ENCODE results near the gene LSM6.
A peak's percentile ranks its signal among the peaks of the same experiment; 100 is the strongest.

LSM6 gene

DNA sequence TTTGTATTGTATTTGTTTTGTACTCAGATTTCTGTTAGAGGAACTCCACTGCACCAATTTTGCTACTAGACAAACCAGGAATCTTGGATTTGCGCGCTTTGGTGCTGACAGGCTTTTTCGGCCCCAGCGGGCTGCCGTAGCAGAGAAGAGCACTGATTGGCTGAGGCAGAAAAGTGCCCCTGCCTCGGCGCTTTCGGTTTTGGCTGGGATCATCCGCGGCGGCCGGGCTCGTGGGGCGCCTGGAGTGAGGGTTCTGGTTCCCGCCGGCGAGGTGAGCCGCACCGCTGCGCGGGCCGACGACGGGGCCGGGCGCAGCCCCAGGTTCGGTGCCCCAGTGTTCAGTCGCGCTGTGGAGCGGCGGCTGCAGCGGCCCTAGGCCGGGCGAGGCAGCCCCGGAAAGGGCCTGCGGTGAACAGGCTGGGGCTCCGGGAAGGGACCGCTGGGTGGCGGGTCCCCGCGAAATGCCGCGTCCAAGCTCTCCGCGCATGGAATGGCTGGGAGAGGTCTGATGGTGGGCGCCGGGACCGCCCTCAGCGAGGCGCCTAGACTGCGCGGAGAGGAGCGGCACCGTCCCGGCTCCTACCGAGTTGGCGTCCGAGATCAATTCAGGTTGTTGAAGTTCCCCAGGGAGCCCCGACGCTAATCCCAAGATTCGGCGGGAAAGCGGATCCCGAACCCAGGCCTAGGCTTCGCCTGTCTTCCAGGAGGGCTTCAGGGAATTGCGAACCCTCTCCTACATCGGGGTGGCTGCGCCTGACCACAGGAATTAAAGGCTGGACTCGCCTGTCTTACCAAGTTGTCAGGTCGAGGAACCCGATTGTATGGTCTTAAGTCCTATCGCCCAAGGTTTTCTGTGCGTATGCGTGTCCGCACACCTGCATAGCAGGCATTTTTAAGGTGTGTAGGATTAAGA is at the start of gene LSM6:
TSS of gene LSM6 (plus strand) at position 178 of the 913 bp plus-strand sequence. CDS start 7,204 bp downstream, outside the sequence.
- peak; percentile 82 for DNase-seq (ENCODE audit: low read depth)

DNA sequence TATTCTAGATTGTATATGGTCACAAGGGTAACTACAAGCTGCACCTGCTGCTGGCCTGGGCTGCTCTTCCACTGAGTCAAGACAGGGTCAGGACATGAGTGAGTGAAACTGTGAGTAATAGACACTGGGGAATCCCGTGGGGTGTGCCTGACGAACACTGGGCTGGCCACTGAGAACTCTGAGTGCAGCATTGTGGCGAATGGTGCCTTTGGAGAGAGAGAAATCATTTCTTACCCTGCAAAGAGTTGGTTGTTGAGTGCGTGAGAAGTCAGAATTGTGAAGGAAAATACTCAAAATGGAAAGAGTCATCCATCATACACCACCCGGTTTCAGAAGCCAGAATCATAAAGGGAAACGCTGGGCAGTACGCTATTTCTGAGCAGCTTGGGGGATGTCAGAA is 43.1 kb upstream of the LSM6 start:
- no peak for DNase-seq (ENCODE audit: low read depth)

DNA sequence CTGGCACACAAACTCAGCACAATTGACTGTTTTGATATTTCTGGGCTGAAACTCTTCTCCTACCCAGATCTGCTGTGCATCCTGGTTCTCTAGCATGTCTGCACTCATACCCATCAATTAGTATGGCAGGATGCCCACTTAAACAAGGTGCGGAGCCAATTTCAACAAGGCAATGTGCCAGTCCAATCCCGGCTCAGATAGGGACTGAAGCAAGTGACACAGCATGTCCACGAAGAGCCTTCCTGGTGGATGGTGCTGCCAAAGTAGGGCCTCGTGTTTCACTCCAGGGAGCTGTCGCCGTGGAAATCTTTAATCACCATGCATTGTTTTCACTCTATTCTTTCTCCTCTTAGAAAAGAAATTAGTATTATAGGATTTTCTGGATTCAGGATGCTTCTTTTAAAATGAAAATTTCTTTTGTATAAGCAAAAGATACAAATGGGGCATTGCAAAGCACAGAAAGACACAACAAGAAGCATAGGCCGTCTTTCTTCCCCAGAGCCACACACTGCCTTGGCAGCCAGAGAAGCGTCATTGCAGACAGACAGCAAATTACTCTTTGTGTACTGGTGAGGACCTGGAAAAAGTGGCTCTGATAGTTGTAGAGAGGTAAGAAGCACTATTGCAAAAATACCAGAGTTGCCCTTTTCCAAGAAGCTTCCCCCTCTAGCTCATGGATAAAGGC is 40.6 kb upstream of the LSM6 start:
- peak; percentile 68 for DNase-seq (ENCODE audit: low read depth)

DNA sequence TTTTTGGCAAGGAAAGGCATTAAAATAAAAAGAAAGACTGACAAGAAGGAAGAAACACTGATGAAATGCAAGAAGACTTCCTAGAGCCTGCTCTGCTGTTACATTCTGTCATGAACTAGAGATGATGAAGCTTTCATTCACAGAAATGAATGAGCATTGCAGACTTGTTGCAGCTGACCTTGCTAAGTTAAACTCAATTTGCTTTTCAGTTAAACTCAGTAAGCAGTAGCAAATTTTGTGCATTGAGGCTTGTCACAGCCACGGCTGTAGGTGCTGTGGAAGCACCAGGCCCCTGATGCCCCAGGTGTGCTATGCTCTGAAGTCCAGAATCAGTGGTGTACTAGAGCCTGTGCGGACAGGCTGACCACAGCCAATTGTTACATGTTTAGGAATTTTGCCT is 39.6 kb upstream of the LSM6 start:
- no peak for DNase-seq (ENCODE audit: low read depth)

DNA sequence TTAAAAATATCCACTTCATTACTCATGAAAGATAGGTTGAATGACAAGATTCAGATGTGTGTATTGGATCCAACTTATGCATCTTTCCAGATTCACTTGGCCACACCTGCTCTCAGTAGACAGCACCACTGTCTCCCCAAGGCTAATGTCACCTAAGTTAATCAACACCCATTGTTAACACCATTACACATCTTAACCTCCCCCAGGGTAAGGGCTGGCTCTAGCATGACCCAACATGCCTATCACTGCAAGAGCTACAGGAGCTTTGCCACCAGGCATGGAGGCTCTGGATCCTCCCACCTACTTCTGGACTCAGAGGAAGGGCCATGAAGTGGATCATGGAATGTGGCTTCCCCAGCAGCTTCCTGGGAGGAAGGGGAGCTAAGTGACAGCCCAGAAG is 32.8 kb upstream of the LSM6 start:
- DNase-seq (ENCODE audit: low read depth), result no peak

DNA sequence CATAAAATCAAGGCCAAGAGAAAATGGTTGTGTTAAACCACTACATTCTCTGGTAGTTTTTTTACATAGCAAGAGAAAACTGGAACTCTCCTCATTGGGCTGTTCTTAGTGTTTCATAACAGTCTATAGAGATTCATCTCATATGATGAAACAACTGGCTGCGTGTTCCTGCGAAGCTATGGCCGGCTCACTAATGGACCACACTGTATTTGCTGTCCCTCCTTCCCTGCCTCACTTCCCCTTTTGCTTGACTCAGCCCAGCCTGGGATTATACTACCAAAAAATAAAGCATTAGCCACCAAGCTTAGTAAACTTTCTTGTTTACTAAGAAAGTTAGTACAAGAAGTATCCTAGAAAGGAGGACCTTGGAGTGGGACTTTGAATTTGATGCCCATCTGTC is 31.6 kb upstream of the LSM6 start:
- DNase-seq (ENCODE audit: low read depth), result no peak

DNA sequence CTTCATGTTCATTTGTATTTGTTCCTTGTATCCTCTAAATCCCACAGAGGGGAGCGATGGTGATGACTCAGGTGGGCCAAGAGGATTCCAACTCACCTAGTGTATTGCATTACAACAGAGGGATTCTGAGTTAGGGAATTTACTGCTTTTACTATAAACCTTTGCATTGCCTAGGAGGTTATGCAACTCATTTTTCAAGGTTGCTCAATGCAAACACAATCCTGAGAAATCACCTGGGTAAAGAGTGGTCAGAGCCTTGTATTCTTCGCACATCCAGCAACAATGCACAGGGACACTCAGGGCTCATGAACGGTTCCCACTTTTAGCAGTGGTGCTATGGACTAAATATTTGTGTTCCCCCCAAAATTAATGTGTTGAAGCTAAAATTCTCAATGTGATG is 28.6 kb upstream of the LSM6 start:
- no peak for DNase-seq (ENCODE audit: low read depth)

DNA sequence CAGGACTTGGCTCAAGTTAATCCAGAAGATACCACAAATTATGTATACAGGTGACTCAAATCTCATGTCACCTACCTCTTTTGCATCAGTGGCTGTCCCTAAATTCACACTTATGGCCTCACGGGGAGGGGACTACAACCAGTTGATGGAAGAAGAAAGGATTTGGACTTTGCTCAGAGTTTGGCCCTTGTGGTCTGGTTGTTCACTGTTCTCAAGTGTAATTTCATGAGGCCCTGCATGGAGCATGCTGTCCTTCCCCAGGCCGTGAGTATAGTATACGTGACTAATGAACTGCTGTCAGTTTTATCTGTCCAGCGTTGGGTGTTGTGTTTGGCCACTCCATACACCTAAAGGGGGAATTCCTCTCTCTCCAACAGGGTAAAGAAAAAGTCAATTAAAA is 27.5 kb upstream of the LSM6 start:
- no peak for DNase-seq (ENCODE audit: low read depth)

DNA sequence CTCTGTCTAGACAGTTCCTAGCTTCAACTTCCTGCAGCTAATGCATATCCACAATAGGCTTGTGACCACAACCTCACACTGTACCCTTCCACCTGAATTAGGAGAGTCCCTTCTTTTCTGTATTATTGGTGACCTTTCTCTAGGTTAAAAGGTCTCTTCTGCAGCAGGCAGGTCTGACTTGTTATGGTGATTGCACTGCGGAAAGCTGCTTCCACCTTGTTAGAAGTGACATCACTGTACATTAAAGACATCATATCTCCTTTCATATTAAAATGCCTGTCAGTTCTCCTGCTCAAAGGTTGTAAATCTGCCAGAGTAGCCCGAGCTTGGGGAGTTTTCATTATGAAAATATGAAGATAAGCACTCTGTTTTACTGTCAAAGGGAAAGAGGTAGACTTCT is 21.5 kb upstream of the LSM6 start:
- no peak for DNase-seq (ENCODE audit: low read depth)

DNA sequence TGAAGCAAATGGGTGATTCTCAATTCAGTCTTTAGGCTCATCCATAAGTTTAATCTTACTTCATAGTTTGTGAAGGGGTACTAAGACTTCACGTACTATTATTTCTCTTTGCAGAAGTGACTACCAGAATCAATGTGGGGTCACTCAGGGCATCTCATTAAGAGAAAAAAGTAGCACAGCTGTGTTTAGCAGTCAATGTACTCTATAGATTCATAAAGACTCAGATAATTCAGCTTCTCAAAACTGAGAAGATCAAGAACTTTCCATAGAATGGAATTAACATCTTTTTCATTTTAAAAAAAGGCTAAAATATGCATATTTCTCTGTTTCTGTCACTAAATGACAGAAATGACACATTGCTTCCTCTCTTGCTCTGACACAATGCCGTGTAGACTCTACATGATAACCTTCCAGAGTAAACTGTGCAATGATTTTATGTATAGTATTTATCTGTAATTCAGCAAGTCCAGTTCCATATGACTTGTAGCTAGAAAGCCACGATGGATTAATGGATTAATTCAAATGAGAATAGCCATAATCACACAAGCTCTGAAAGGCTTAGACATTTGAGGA is 20.3 kb upstream of the LSM6 start:
- no peak for DNase-seq (ENCODE audit: low read depth)

DNA sequence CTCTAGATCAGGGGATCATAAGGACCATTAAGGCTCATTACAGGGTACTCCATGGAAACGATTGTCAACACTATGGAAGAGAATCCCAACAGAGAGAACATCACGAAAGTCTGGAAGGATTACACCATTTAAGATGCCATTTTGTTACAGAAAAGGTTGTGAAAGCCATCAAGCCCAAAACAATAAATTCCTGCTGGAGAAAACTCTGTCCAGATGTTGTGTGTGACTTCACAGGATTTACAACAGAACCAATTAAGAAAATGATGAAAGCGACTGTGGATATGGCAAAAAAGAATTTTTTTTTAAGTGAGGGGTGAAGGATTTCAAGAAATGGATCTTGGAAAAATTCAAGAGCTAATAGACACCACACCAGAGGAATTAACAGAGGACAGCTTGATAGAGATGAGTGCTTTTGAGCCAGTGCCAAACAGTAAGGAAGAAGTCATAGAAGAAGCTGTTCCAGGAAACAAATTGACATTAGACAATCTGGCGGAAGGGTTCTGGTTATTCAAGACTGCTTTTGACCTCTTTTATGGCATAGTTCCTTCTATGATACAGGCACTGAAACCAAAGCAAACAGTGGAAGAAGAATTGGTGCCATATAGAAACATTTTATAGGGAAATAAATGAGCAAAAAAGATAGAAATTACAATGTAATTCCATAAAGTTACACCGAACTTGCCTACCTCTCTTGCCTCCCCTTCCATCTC is 17.3 kb upstream of the LSM6 start:
- DNase-seq (ENCODE audit: low read depth), result peak; percentile 50

DNA sequence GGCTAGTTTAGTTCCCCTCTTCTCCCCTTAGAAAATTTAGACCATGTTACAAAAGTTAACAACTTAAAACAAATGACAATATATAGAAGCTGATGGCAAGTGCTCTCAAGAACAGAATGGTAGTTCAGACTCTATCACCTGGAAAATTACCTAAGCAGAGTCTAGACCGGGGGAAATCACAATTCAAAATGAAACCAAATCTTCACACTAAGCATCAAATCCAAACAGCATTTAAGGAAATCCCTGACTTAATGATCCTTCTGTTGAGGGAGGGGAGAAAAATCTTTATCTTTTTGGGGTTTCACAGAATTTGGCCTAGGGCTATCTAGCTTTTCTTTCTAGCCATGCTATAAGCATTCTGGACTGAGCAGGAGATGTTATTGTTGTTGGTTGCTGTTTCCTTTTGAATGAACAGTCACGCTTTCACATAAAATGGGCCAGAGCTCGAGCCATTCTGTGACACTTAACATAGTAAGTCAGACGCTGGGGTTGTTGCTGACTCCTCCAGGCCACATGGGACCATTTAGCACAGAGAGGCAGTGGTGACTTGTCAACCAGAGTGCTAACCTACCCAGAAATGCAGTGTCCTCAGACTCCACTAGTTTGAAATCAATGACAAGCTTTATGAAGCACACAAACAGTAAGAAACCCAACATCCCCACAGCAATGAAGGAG is 16.0 kb upstream of the LSM6 start:
- no peak for DNase-seq (ENCODE audit: low read depth)

DNA sequence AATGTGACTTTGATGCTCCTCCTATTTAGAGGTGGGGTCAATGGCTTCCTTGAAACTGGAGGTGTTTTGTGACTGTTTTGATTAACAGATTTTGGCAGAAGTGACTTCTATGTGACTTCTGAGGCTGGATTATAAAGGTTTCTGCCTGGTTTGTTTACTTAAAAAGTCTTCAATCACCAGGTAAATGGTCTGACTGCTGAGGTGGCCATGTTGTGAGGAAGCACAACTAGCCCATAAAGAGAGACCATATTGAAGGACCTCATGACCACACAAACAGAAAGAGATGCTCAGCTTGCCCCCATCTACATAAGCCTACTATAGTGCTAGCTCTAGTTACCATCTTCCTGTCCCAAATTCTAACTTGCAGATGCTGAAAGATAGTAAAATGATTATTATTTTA is 14.3 kb upstream of the LSM6 start:
- DNase-seq (ENCODE audit: low read depth), result no peak

DNA sequence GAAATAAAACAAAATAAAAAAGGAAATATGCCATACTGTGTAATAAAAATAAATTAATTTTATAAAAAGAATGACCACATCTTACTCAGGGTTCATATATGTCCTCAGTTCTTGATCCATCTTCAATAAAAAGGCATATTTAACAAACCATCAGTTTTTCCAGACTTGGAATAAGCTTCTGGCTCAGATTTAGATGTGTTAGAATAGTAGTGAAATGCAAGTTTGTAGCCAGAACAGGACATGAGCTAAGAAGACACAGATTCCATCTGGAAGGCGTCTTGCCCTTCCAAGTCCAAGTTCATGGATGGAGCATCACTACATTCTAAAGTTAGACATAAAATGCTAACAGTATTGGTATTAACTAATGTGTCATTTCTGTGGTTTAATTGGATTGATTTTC is 10.3 kb upstream of the LSM6 start:
- no peak for DNase-seq (ENCODE audit: low read depth)

DNA sequence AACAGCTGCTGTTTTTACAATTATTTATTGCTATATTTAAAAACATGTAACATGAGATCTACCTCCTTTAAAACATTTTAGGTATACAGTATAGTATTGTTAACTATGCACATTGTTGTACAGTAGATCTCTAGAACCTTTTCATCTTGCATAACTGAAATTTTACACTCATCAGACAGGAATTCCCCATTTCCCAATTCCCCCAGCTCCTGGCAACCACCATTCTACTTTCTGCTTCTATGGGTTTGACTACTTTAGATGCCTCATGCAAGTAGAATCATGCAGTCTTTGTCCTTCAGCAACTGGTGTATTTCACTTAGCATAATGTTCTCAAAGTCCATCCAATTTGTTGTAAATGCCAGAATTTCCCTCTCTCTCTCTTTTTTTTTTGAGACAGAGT is 9.7 kb upstream of the LSM6 start:
- DNase-seq (ENCODE audit: low read depth), result peak; percentile 63

DNA sequence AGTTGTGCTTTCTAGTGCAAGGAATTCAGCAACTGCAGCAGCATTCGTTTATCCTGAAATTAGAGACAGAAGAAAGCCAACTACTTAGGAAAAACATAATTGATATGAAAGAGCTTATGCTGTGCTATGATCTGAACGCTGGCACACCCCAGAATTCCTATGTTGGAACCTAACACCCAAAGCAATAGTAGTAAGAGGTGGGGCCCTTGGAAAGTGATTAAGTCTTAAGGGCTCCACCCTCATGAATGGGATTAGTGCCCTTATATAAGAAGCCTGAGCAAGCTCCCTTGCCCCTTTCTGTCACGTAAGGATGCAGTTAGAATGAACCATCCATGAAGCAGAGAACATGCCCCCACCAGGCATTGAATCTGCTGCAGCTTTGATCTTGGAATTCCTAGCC is 5.4 kb upstream of the LSM6 start:
- DNase-seq (ENCODE audit: low read depth), result no peak

DNA sequence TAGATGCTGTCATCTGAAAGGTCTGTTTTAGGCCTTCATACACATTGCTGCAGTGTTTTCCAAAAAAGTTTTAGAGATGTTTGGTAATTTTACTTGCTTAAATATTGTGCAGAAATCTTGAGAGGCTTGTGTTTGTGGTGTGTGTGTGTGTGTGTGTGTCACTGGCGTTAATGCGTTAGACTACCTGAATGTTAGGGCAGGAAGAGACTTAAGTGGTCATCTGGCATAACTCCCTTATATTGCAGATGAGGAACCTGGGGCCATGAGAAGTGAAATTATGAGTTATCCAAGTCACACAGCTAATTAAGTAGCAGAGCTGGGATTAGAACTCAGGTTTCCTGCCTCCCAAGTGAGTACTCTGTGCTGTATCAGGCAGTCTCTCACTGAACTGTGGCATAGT is 1.4 kb downstream of the LSM6 start:
- DNase-seq (ENCODE audit: low read depth), result no peak

DNA sequence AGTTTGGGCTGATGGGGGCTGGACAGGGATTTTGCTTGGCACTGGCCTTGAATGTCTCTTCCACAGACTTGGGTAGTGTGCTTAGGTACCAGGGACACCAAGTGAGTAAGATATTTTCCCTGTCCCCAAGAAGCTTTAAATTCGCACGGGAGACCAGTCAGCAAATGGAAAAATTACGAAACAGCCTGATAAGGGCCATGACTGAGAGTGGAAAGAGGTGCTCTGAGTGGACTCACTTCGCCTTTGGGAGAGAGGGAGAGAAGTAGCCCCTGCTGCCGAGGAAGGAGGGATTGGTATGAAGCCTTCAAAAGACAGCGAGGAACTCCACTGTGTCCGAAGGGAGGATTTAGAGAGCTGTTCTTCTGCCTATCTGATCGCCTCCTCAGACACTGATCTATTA is 2.6 kb downstream of the LSM6 start:
- no peak for DNase-seq (ENCODE audit: low read depth)

DNA sequence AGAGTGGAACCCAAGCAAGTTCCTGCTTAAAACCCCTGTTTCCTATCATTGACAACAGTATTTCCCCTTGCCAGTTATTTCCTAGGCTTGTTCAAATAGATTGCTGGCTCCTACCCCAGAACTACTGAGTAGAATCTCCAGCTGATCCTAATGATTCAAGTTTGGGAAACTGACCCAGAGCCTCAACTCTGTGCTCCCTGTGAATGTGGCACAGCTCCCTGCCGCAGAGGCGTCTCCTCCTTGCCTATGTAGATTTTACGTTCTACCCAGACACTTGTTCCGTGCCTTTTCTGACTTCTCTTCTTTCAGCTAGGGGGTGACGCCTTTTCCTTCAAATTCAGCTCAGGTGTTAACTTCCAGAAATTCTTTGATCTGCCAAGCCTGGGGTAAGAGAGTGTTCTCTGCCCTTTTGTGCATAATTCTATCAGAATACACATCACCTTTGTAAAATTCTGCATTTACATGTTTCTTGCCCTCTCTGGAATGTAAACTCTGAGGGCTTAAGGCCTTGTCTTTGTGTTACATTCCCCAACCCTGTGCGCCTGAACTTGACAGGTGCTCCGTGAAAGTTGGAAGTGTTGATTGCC is 4.4 kb downstream of the LSM6 start:
- DNase-seq (ENCODE audit: low read depth), result no peak

DNA sequence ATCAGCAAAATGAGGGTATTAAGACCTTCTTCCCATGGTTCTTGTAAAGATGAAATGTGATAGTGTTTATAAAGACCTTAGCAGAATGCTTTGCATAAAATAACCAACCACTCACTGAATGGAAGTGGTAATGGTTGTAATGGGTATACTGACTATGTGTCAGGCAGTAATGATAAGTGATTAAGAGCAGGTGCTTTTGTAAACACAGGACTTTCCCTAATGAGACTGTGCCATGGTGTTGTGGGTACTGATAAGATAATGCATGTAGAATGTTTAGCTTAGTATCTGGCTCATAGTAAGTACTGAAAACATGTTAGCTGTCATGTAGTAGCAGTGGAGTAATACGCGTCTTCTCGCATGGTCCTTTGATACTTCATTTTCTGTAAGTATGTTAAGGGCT is 6.9 kb downstream of the LSM6 start:
- no peak for DNase-seq (ENCODE audit: low read depth)

DNA sequence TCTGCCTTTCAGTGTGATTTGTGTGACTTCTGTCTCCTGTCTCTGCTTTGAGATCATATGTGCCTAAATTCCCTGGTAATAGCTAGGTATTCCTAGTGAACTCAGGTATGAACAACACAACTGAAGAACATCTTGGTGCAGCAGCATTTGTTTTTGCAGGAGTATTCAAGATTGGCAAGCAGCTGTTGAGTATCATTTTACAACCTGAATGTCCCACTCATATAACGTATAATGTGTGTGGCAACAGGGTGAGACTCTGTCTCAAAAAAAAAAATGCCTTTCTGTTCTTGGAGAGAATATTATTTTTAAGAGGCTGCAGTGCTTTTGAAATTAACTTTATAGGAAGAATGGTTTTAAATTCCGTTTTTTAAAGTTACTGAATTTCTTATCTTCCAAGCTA is 7.7 kb downstream of the LSM6 start:
- DNase-seq (ENCODE audit: low read depth), result no peak

DNA sequence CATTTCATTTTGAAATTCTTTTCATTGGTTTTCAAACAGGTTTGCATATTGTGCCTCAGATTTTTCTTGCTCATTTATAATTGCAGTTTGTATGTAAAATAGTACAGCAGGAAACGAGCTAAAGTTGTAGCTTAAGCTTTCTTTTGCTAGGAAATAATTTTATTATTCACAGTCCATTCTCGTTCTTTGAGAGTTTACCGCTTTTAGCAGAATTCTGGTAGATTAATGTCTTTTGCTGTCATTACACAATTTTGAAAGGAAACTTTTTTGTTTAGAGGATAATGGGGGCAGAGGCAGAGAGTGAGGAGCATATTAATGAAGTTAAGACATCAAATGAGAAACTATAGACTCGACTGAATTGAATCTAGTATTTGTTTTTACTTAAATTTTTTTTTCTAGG is 10.5 kb downstream of the LSM6 start:
- no peak for DNase-seq (ENCODE audit: low read depth)
